SK-N-SH treated with all-trans-retinoic acid at 6 μM for 48 hours (cell line): Measurements from ENCODE around the gene USP26.
"Not testable (repeated sequence)": the region's sequence is repeated elsewhere in the genome, so short reads cannot be mapped to it uniquely, and the experiment has no call there.

Experiments
- ATAC-seq: fragments of 200-7000 bp; cut with Tn5 transposase; 3 replicates; pipeline ENCODE4 v1.9.1; 2020; ENCODE audit warnings: mild to moderate bottlenecking, moderate library complexity
- ARNTL ChIP-seq: fragments of 450-650 bp; formaldehyde crosslinking; IDR thresholded peaks from 2 replicates; pipeline ENCODE4 v1.5.0; 2020; ENCODE audit warnings: low read depth, mild to moderate bottlenecking, moderate library complexity, borderline replicate concordance
- BACH2 ChIP-seq: fragments of 250-450 bp; sonication (Bioruptor Pico); IDR thresholded peaks from 2 replicates; pipeline ENCODE4 v1.9.0; 2021; ENCODE audit warnings: mild to moderate bottlenecking, borderline replicate concordance
- ESRRG ChIP-seq: fragments of 250-450 bp; sonication (Bioruptor Pico); IDR thresholded peaks from 2 replicates; pipeline ENCODE4 v1.6.1; 2021; ENCODE audit warnings: mild to moderate bottlenecking
- GLIS3 ChIP-seq: fragments of 250-450 bp; sonication (Bioruptor Pico); IDR thresholded peaks from 2 replicates; pipeline ENCODE4 v1.5.0; 2020; ENCODE audit warnings: mild to moderate bottlenecking, moderate library complexity
- ISL1 ChIP-seq: fragments of 250-450 bp; sonication (Bioruptor Pico); IDR thresholded peaks from 2 replicates; pipeline ENCODE4 v2.1.2; 2022; ENCODE audit warnings: mild to moderate bottlenecking, moderate library complexity
- OSR1 ChIP-seq: fragments of 250-450 bp; sonication (Bioruptor Pico); IDR thresholded peaks from 2 replicates; pipeline ENCODE4 v1.8.0; 2022; ENCODE audit warnings: moderate library complexity, mild to moderate bottlenecking, inconsistent platforms
- PPARA ChIP-seq: fragments of 250-450 bp; sonication (Bioruptor Pico); IDR thresholded peaks from 2 replicates; pipeline ENCODE4 v1.5.0; 2020; ENCODE audit warnings: mild to moderate bottlenecking, borderline replicate concordance
- RARB ChIP-seq: fragments of 250-450 bp; sonication (Bioruptor Pico); IDR thresholded peaks from 2 replicates; pipeline ENCODE4 v1.8.0; 2021; ENCODE audit warnings: mild to moderate bottlenecking, moderate library complexity
- SNAI2 ChIP-seq: fragments of 250-450 bp; sonication (Bioruptor Pico); IDR thresholded peaks from 2 replicates; pipeline ENCODE4 v1.5.0; 2020; ENCODE audit warnings: mild to moderate bottlenecking, moderate library complexity
- TCF4 ChIP-seq: fragments of 250-450 bp; sonication (Bioruptor Pico); IDR thresholded peaks from 2 replicates; pipeline ENCODE4 v1.8.0; 2021; ENCODE audit warnings: mild to moderate bottlenecking, moderate library complexity, borderline replicate concordance
- TOX ChIP-seq: fragments of 250-450 bp; sonication (Bioruptor Pico); IDR thresholded peaks from 2 replicates; pipeline ENCODE4 v1.8.0; 2021; ENCODE audit warnings: mild to moderate bottlenecking, moderate library complexity, borderline replicate concordance
- ZFP3 ChIP-seq: fragments of 250-450 bp; sonication (Bioruptor Pico); IDR thresholded peaks from 2 replicates; pipeline ENCODE4 v1.5.0; 2020; ENCODE audit warnings: mild to moderate bottlenecking, moderate library complexity
- ZFP30 ChIP-seq: fragments of 450-650 bp; formaldehyde crosslinking; IDR thresholded peaks from 2 replicates; pipeline ENCODE4 v1.5.0; 2022; ENCODE audit warnings: mild to moderate bottlenecking, moderate library complexity
- ZNF565 ChIP-seq: fragments of 450-650 bp; formaldehyde crosslinking; conservative IDR thresholded peaks from 2 replicates; pipeline ENCODE4 v1.5.0; 2020; ENCODE audit warnings: low read depth, mild to moderate bottlenecking, moderate library complexity
- ZNF8 ChIP-seq: fragments of 450-650 bp; formaldehyde crosslinking; IDR thresholded peaks from 2 replicates; pipeline ENCODE4 v1.5.0; 2020; ENCODE audit warnings: mild to moderate bottlenecking, moderate library complexity
- TF ChIP-seq, protein P1 (sequence below): fragments of 250-450 bp; sonication (Bioruptor Pico); IDR thresholded peaks from 2 replicates; pipeline ENCODE4 v1.5.1; 2021; ENCODE audit warnings: mild to moderate bottlenecking, moderate library complexity
- TF ChIP-seq, protein P2 (sequence below): fragments of 250-450 bp; sonication (Bioruptor Pico); IDR thresholded peaks from 2 replicates; pipeline ENCODE4 v1.5.0; 2020; ENCODE audit warnings: mild to moderate bottlenecking, moderate library complexity
- TF ChIP-seq, protein P3 (sequence below): fragments of 250-450 bp; sonication (Bioruptor Pico); IDR thresholded peaks from 2 replicates; pipeline ENCODE4 v1.8.0; 2021; ENCODE audit warnings: low read depth, mild to moderate bottlenecking, moderate library complexity, borderline replicate concordance
- TF ChIP-seq, protein P4 (sequence below): fragments of 250-450 bp; sonication (Bioruptor Pico); IDR thresholded peaks from 2 replicates; pipeline ENCODE4 v1.5.1; 2020; ENCODE audit warnings: low read depth, mild to moderate bottlenecking, moderate library complexity

Gene USP26

DNA sequence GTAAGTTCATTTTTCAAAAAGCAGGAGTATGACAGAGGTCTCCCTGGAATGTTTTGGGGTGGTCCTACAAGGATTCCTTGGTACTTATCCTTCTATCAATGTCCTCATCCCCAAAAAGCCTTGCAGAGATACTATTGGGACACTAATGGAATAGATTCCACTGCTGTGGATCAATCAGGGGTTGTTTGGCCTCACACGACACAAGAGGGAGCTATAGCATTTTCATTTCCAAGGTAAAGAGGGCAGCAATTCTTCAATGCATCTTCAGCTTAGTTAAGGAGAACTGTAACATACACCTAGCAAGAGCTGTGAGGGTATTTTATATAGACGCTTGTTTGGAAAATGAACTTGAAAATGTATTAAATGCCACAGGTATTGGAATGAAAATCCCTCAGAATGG, 50.9 kb downstream of the USP26 start (continued):
- TF ChIP-seq, protein P1, sequence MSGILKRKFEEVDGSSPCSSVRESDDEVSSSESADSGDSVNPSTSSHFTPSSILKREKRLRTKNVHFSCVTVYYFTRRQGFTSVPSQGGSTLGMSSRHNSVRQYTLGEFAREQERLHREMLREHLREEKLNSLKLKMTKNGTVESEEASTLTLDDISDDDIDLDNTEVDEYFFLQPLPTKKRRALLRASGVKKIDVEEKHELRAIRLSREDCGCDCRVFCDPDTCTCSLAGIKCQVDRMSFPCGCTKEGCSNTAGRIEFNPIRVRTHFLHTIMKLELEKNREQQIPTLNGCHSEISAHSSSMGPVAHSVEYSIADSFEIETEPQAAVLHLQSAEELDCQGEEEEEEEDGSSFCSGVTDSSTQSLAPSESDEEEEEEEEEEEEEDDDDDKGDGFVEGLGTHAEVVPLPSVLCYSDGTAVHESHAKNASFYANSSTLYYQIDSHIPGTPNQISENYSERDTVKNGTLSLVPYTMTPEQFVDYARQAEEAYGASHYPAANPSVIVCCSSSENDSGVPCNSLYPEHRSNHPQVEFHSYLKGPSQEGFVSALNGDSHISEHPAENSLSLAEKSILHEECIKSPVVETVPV (CRISPR knock-in tag) = no peak
- no peak for TF ChIP-seq ZFP30
- TF ChIP-seq, protein P2, sequence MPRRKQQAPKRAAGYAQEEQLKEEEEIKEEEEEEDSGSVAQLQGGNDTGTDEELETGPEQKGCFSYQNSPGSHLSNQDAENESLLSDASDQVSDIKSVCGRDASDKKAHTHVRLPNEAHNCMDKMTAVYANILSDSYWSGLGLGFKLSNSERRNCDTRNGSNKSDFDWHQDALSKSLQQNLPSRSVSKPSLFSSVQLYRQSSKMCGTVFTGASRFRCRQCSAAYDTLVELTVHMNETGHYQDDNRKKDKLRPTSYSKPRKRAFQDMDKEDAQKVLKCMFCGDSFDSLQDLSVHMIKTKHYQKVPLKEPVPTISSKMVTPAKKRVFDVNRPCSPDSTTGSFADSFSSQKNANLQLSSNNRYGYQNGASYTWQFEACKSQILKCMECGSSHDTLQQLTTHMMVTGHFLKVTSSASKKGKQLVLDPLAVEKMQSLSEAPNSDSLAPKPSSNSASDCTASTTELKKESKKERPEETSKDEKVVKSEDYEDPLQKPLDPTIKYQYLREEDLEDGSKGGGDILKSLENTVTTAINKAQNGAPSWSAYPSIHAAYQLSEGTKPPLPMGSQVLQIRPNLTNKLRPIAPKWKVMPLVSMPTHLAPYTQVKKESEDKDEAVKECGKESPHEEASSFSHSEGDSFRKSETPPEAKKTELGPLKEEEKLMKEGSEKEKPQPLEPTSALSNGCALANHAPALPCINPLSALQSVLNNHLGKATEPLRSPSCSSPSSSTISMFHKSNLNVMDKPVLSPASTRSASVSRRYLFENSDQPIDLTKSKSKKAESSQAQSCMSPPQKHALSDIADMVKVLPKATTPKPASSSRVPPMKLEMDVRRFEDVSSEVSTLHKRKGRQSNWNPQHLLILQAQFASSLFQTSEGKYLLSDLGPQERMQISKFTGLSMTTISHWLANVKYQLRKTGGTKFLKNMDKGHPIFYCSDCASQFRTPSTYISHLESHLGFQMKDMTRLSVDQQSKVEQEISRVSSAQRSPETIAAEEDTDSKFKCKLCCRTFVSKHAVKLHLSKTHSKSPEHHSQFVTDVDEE (CRISPR knock-in tag) = no peak
- TF ChIP-seq ISL1 (CRISPR knock-in tag) = no peak
- TF ChIP-seq OSR1 = no peak
- TF ChIP-seq, all 23 proteins: peak for 0

DNA sequence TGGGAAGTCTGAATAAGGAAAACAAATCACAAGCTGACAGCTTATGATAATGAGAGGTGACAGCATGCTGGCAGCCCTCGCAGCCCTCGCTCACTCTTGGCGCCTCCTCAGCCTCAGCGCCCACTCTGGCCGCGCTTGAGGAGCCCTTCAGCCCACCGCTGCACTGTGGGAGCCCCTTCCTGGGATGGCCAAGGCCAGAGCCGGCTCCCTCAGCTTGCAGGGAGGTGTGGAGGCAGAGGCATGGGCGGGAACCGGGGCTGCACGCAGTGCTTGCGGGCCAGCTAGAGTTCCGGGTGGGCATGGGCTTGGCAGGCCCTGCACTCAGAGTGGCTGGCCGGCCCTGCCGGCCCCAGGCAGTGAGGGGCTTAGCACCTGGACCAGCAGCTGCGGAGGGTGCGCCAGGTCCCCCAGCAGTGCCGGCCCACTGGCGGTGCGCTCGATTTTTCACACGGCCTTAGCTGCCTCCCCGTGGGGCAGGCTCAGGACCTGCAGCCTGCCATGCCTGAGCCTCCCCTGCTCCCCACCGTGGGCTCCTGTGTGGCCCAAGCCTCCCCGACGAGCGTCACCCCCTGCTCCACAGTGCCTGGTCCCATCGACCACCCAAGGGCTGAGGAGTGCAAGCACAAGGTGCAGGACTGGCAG, 52.6 kb downstream of the USP26 start:
- not testable (repeated sequence) for ATAC-seq

DNA sequence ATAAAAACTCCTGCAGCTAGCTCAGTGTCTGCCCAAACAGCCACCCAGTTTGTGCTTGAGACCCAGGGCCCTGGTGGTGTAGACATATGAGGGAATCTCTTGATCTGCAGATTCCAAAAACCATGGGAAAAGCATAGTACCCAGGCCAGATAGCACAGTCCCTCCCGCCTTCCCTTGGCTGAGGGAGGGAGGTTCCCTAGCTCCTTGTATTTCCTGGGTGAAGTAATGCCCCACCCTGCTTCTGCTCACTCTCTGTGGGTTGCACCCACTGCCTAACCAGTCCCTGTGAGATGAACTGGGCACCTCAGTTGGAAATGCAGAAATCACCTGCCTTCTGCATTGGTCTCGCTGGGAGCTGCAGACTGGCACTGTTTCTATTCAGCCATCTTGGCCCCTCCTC, 54.6 kb downstream of the USP26 start:
- TF ChIP-seq ZFP3 (CRISPR knock-in tag) (no peak), SNAI2 (no peak), ESRRG (CRISPR knock-in tag) (no peak), TCF4 (CRISPR knock-in tag) (no peak), BACH2 (CRISPR knock-in tag) (no peak), RARB (CRISPR knock-in tag) (no peak), OSR1 (no peak), TOX (CRISPR knock-in tag) (no peak), ZNF8 (CRISPR knock-in tag) (no peak), ZNF565 (CRISPR knock-in tag) (no peak), ARNTL (CRISPR knock-in tag) (no peak), GLIS3 (CRISPR knock-in tag) (no peak), ZFP30 (no peak), PPARA (CRISPR knock-in tag) (no peak), ISL1 (CRISPR knock-in tag) (no peak)
- TF ChIP-seq, protein P3, sequence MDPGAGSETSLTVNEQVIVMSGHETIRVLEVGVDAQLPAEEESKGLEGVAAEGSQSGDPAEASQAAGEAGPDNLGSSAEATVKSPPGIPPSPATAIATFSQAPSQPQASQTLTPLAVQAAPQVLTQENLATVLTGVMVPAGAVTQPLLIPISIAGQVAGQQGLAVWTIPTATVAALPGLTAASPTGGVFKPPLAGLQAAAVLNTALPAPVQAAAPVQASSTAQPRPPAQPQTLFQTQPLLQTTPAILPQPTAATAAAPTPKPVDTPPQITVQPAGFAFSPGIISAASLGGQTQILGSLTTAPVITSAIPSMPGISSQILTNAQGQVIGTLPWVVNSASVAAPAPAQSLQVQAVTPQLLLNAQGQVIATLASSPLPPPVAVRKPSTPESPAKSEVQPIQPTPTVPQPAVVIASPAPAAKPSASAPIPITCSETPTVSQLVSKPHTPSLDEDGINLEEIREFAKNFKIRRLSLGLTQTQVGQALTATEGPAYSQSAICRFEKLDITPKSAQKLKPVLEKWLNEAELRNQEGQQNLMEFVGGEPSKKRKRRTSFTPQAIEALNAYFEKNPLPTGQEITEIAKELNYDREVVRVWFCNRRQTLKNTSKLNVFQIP (CRISPR knock-in tag) = no peak
- TF ChIP-seq, protein P2 (CRISPR knock-in tag) = no peak
- TF ChIP-seq, protein P1 (CRISPR knock-in tag) = no peak
- TF ChIP-seq, protein P4, sequence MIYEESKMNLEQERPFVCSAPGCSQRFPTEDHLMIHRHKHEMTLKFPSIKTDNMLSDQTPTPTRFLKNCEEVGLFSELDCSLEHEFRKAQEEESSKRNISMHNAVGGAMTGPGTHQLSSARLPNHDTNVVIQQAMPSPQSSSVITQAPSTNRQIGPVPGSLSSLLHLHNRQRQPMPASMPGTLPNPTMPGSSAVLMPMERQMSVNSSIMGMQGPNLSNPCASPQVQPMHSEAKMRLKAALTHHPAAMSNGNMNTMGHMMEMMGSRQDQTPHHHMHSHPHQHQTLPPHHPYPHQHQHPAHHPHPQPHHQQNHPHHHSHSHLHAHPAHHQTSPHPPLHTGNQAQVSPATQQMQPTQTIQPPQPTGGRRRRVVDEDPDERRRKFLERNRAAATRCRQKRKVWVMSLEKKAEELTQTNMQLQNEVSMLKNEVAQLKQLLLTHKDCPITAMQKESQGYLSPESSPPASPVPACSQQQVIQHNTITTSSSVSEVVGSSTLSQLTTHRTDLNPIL (CRISPR knock-in tag) = no peak
- ATAC-seq = no peak
